ENCODE data around the gene UBE2H.
"Not testable (repeated sequence)": the region's sequence is repeated elsewhere in the genome, so short reads cannot be mapped to it uniquely, and the experiment has no call there.

Gene UBE2H

GRCh38 chr7:129952653-129953560, at the start of gene UBE2H:
Gene UBE2H, minus strand, starts transcription at chr7:129952960. Its CDS starts 405 bp downstream, at chr7:129952555.
- DNase-seq, result peak; percentile 52

DNA sequence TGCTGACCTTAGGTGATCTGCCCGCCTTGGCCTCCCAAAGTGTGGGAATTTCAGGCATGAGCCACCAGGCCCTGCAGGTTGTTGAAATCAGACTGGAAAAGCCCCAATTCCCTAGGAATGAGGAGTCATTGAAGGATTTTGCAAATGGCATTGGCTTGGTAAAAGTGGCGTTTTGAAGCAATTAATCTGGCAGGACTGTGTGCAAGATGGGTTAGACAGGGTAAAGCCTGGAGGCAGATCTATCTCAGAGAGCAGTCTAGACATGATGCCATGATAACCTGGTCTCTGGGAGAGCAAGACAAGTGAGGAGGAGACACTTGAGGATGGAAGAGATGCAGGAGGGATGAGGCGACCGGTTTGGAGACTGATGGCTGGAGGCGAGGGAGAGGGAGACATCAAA, 45.7 kb upstream of the UBE2H start:
- DNase-seq, result no peak

DNA sequence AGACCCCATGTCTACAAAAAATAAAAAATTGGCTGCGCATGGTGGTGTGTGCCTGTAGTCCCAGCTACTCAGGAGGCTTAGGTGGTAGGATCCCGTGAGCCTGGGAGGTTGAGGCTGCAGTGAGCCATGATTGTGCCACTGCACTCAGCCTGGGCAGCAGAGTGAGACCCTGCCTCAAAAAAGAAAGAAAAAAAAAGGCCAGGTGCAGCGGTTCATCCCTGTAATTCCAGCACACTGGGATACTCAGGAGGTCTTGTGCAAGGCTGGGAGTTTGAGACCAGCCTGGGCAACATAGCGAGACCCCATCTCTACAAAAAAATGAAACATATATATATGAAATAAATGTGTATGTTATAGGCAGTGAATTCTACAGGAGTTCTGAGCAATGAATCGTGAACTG, 44.5 kb upstream of the UBE2H start:
- no peak for DNase-seq

DNA sequence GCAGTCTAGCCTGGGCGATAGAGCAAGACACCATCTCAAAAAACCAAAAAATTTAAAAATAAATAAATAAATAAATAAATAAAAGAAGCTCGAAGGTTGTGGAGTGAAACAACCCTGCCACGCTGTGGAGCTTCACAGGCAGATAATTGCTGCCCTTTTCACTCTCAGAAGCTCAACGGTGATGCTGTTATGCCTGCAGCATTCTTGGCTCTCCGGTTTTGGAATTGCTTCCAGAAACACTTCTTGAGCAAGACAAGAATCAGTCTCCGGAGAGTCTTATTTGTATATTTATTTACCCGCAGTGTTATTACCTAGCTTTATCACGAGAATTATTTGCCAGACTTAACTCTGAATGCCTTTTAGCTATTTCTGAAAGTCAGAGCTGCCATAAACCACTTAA, 40.5 kb upstream of the UBE2H start:
- no peak for DNase-seq

DNA sequence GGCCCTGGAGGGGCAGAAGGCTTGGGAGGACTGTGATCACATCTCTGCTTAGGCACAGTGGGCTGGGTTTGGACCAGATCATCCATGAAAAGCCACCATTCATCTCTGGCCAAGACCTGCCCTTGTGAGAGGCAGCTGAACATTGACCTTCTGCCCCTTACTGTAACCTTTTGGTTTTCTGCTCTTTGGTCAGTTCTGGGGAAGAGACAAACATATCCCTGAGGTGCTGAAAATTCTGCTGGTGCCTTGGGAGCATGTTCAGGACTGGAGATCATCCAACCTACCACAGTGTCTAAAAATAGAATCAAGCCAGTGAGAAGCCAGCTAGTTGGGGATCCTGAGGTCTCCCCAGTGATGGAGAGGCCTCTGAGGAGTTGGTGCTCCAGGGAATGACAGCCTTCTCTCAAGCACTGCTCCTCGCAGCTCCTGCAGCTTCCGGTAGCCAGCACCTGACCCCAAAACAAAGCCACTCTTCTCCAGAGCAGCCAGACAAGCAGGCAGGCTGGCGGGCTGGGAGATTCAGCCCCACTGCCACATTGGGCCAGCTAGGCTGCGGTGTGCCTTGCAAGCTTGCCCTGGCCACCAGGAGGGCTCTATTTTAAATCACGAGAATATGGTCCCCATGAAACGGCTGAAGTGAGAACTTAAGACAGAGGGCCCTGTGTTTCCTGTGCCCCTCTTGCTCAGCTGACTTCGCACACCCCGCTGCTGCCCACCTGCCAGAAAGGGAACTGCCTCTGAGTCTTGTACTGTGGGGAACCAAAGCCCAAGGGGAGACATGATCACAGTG, 37.8 kb upstream of the UBE2H start:
- no peak for DNase-seq

DNA sequence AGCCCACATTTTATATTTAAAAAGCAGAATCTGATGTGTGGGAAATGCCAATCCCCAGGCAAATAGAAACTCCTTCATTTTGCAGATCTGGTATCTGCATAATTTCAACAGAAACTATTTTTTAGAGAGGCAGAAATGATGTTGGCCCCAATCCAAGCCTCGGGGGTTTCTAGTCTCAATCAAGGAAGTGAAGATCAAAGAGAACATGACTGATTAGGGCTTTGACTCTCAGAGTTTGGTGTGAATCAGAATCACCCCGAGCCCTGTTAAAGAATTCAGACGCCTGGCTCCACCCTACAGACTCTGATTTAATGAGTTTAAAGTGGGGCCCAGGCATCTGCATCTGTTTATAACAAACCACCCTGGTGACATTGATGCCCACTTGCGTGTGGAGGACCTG, 36.7 kb upstream of the UBE2H start:
- DNase-seq, result no peak

DNA sequence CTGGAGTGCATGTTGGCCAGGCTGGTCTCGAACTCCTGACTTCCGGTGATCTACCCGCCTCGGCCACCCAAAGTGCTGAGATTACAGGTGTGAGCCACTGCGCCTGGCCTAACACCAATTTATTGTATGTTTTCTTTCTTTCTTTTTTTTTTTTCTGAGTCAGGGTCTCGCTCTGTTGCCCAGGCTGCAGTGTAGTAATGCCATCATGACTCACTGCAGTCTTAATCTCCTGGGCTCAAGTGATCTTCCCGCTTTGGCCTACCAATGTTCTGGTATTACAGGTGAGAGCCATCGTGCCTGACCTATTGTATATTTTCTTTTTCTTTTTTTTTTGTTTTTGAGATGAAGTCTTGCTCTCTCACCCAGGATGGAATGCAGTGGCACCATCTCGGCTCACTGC, 33.8 kb upstream of the UBE2H start:
- no peak for DNase-seq

DNA sequence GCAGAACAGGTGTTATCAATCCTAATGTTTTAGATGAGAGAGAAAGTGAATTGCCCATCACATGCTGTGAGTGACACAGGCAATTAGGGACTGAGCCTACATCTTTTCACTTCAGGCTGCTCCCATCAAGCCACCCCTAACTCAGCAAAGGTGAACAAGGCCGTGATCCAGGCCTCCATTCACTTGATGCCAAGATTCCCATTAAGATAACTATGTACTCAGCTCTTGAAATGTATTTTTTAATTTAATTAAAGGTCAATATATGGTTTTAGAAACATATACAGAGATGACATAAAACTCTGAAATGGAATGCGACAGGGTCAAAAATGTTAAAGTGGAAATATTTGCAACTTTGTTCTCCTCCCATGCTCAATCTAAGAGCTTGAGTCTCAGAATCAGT, 27.9 kb upstream of the UBE2H start:
- DNase-seq, result no peak

- DNase-seq, result no peak
Measured at GRCh38 chr7:129975309-129975708, 22.5 kb upstream of the UBE2H start.

- DNase-seq, result no peak
Measured at GRCh38 chr7:129970816-129971215, 18.1 kb upstream of the UBE2H start.

DNA sequence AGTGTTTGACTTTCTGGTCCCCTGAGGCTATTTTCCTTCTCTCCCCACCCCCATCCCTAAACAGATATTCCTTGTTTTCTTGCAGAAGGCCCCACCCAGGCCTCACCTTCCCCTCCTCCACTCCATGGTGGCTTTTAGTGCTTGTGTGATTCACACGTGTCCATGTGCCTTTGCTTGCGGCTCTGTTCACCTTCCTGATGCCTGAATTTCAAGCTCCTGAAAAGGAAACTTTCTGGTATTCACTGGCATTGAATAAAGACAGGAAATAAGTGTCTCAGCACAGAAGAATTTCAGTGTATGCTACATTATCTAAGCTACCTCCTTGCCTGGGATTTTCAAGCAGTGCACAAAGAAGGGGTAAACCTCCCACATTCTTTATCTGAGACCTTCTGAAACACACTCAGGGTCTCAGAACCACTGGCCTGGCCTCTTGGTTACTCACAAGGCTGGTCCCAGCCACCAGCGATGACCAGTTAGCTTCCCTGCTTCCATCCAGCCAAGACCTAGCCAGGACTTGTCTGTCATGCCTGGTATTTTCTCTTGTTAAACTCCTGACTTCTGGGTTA, 17.2 kb upstream of the UBE2H start:
- no peak for DNase-seq

GRCh38 chr7:129968592-129969383, 16.0 kb upstream of the UBE2H start:
- no peak for DNase-seq

- not testable (repeated sequence) for DNase-seq
Measured at GRCh38 chr7:129960204-129960475, 7.4 kb upstream of the UBE2H start.

- DNase-seq, result no peak
Measured at GRCh38 chr7:129959471-129960203, 6.9 kb upstream of the UBE2H start.

- DNase-seq, result no peak
Measured at GRCh38 chr7:129958643-129959470, 6.1 kb upstream of the UBE2H start.

GRCh38 chr7:129955993-129956543, 3.3 kb upstream of the UBE2H start:
- no peak for DNase-seq

- DNase-seq, result no peak
Measured at GRCh38 chr7:129952086-129952652, 591 bp downstream of the UBE2H start.

DNA sequence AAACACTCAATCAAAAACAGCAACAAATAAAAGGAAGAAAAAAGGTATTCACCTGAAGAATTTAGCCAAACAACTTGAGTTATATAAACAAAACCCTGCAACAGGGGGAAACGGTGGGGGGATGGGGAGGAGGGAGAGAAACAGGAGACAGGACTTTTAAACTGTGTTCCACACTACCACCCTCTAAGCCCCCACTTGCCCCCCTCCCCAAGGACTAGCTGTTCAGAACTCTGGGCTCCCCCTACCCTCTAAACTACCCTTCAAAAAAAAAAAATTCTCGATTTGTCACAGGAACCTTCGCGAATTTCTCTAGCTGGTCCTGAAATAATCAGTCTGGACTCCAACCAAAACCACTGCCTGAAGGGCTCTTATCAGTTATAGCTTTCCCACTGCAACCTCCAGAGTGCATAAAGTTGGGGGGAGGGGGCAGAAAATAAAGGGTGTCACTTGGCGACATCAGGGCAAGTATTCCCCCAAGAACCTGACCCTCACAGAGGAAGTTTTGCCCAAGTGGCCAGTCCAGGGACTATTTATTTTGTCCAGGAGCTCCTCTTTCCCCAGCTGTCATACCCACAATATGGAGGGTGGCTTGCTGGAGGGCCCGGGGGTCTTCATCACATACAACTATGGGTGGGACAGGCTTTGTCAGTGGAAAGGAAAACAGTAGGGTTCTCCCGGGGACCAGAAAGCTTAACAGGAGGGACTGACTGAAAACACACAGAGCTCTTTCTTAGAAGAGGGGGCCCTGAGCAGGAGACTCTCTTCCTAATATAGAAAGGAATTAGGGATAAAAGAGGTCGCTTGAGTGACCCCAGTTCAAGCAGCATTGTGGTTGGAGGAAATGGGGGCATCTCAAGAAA, 1.3 kb downstream of the UBE2H start:
- no peak for DNase-seq

- DNase-seq, result no peak
Measured at GRCh38 chr7:129950933-129951225, 1.9 kb downstream of the UBE2H start.

Measured in NCI-H524 treated with DMSO at 0.1 percent for 48 hours (cell line).